Activated CD4-positive, alpha-beta T cell treated with anti-CD3 and anti-CD28 coated beads for 48 hours (primary cell): ENCODE results near the gene TRAPPC12.
"Not testable (repeated sequence)": the region's sequence is repeated elsewhere in the genome, so short reads cannot be mapped to it uniquely, and the experiment has no call there.

Experiments used
- DNase-seq: peaks from one replicate; pipeline ENCODE4 v3.0.0-alpha.2; 2020

Gene TRAPPC12

GRCh38 chr2:3488061-3488531 lies 108.6 kb downstream of the TRAPPC12 start:
- no peak for DNase-seq

DNA sequence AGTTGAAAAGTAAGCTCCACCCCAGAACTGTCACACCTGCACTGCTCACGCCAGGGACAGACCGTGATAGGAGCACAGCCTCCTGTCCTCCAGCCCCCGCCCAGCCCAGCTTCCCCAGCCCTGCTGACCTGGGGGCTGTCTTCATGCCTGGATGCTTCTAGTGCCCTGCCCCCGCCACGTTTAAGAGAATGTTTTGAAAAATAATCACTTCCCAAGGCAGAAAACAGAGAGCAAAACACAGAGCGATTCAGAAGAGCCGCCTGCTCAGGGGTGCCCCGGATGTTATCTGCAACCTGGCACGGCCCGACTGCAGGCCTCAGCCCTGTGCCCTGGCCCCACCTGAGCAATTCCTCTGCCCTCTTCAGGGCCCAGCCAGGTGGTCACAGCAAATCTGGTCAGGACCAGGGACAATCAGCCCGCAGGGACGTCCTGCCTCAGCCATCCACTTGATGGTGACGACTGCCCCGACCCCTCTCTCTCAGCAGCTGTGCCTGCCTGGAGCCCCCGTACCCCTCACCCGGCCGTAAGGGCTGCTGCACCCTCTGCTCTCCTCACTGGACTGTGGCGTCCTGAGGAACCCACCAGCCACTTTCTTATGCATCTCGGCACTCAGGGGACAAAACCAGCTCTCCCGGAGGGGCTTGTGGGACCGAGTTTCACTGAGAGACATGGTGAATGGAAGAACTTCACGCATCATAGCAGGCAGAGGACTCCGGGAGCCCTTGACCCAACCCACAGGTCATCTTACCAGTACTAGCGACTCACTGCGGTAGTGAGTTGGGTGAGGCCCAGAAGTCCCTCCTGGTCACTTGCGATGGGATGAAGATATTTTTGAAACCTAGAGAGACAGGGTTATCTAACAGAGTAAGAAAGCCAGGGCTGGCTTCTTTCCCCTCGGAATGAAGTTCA lies 109.6 kb downstream of the TRAPPC12 start:
- DNase-seq = no peak

- DNase-seq = no peak
These were observed 110.2 kb downstream of the TRAPPC12 start for GRCh38 chr2:3489764-3490115.

- no peak for DNase-seq
These were observed 111.0 kb downstream of the TRAPPC12 start for GRCh38 chr2:3490191-3491170.

- no peak for DNase-seq
These were observed 111.8 kb downstream of the TRAPPC12 start for GRCh38 chr2:3491306-3491705.

DNA sequence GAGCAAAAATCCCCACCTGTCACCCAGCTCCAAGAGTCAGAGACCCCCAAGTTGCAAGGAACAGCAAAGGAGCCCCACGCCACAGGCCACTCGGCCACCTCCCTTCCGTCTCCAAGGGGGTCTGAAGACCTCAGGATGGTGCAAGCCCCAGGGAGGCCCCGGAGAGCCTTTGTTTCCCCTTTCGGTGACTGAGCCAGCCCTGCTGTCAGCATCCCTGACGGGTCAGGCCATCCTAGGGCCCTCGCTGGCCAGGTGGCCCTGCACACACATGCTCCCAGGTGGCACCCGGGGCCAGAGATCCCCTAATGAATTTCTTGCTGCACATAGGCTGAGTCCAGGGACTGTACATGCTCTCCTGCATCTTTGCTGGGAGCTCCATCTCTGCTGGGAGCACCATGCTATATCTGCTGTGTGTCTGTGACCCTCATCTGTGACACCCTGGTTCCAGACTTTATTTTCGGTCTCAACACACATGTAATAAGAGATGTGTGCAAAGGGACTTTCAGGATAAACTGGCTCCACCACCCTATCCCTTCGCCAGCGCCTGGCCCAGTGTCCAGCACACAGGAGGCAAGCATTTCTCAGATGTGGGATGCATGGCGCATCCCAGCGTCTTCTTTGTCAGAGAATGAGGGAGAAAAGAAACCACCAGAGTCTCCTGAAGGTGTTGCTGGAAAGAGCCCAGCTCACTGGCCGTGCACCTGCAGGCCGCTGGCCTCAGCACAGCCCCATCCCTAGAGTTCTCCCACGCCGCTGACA lies 112.4 kb downstream of the TRAPPC12 start:
- DNase-seq = no peak

- not testable (repeated sequence) for DNase-seq
These were observed 112.9 kb downstream of the TRAPPC12 start for GRCh38 chr2:3492475-3492787.

DNA sequence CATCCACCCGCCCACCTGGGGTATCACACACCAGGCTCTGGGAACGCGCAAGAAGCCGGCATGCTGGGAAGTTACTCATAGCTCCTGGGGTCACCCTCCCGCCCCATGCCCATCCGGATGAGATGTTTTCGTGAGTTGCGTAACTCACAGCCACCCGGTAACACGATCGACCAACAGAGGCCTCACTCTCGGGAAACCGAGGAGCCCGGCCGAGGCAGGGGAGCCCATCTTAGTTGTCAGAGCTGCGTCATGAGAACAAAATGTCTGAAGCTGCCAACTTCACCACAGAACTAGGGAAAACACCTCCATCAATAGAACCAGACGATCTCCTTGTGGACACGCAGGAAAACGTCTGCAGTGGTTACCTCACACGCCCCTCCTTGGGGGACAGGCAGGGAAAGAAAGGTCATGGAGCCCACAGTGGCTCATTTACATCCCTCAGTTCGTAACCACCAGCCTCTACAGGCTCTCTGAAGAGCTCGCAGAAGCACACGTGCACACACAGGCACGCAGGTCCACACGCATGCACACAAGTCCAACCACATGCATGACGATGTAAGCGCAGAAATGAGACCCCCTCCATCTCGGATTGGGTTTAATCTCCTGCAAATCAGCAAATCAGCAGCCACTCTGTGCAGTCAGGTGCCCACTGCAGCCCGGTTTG lies 113.6 kb downstream of the TRAPPC12 start:
- no peak for DNase-seq

- no peak for DNase-seq
These were observed 114.1 kb downstream of the TRAPPC12 start for GRCh38 chr2:3493615-3494007.

- no peak for DNase-seq
These were observed 115.6 kb downstream of the TRAPPC12 start for GRCh38 chr2:3494984-3495666.

DNA sequence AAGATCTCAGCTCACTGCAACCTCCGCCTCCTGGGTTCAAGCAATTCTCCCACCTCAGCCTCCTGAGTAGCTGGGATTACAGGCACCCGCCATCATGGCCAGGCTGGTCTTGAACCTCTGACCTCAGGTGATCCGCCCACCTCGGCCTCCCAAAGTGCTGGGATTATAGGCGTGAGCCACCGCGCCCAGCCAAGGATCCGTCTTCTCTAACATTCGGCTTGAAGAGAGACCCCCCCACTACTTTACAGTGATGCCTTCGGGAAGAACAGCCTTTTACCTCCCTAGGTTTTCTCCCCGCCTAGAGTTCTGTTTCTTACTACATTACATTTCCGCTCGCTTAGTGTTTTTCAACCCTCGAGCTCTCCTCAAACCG lies 117.2 kb downstream of the TRAPPC12 start:
- not testable (repeated sequence) for DNase-seq

DNA sequence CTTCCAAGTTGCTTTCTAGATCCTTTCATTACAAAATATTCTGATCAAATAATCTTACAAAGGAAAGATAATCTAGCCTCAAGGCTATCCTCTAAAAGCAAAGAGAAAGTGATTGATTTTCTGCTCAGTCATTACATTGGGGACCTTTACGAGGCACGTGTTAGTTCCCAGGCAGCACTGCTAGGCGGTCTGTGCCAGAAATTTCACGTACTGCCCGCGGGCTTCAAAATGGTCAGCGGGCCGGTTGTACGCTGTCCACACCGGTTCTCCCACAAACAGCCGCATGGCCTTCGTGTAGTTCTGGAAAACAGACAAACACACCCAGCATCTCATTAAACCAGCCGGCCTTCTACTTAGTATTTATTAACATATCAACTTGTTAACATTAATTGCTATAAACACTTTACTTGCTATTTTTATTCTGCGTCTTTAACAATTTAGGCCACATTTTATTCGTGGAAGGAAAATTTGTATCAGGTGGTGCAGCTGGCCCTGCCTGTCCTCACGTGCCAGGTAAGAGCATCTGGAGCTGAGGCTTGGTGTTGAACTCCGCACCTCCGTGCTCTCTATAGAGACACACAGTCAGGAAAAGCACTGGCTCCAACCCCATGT lies 119.4 kb downstream of the TRAPPC12 start:
- no peak for DNase-seq

- DNase-seq = no peak
These were observed 120.9 kb downstream of the TRAPPC12 start for GRCh38 chr2:3500326-3500899.

GRCh38 chr2:3503046-3503445 lies 123.6 kb downstream of the TRAPPC12 start:
- DNase-seq = no peak

GRCh38 chr2:3503483-3503882 lies 124.0 kb downstream of the TRAPPC12 start:
- DNase-seq = no peak

DNA sequence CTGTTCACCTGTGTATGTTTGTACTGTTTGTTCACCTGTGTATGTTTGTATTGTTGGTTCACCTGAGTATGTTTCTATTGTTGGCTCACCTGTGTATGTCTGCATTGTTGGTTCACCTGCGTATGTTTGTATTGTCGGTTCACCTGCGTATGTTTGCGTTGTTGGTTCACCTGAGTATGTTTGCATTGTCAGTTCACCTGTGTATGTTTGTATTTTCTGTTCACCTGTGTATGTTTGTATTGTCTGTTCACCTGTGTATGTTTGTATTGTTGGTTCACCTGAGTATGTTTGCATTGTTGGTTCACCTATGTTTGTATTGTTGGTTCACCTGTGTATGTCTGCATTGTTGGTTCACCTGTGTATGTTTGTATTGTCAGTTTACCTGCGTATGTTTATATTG lies 125.2 kb downstream of the TRAPPC12 start:
- no peak for DNase-seq

- no peak for DNase-seq
These were observed 126.3 kb downstream of the TRAPPC12 start for GRCh38 chr2:3505771-3506170.

DNA sequence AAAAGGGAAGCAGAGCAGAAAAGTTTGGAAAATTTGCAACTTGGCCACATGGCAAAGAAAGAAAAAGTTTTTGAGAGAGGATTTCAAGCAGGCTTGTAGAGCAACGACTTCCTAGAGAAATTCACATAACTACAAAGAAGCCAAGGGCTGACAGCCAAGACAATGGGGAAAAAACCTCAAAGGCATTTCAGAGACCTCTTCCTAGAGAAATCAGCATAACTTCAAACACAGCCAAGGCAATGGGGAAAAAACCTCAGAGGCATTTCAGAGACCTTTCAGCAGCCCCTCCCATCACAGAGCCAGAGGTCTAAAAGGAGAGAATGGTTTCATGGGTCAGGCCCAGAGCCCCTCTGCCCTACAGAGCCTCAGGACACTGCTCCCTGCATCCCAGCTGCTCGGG lies 132.6 kb downstream of the TRAPPC12 start:
- no peak for DNase-seq

GRCh38 chr2:3513026-3513810 lies 133.7 kb downstream of the TRAPPC12 start:
- no peak for DNase-seq

DNA sequence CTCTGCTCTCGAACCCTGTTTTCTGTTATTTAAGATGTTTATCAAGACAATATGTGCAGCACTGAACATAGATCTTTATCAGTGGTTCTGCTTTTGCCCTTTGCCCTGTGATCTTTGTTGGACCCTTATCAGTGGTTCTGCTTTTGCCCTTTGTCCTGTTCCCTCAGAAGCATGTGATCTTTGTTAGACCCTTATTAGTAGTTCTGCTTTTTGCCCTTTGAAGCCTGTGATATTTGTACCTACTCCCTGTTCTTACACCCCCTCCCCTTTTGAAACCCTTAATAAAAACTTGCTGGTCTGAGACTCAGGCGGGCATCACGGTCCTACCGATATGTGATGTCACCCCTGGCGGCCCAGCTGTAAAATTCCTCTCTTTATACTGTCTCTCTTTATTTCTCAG lies 135.9 kb downstream of the TRAPPC12 start:
- not testable (repeated sequence) for DNase-seq
